CD4-positive, alpha-beta T cell (primary cell): ENCODE data around the gene STX11. TPM values are rescaled to one million over a fixed set of nuclear protein-coding genes. Genes with fewer than 3 reads are reported as not detected.

Experiments used
- ATAC-seq: fragments of 200-7000 bp; cut with Tn5 transposase; one replicate; pipeline ENCODE4 v1.10.0; 2022; ENCODE audit warnings: mild to moderate bottlenecking; ENCODE audit not compliant: poor library complexity
- CTCF ChIA-PET: fragments of 350-600 bp; sonication (Branson Sonifier 250); formaldehyde crosslinking; loops from one replicate; lab custom pipeline; 2021; ENCODE audit warnings: antibody characterized with exemption, inconsistent platforms; lab: Charles Lee
- POLR2A ChIA-PET: fragments of 350-600 bp; sonication (Branson Sonifier 250); formaldehyde crosslinking; loops from one replicate; lab custom pipeline; 2021; ENCODE audit warnings: antibody characterized with exemption, inconsistent platforms; lab: Charles Lee
- DNase-seq, 14 experiments: peaks; one replicate each; pipeline ENCODE4 v3.0.0-alpha.2; 2013 to 2020; ENCODE audit warnings: mixed read lengths in 2 of 14
- H3K27ac ChIP-seq, 2 donors: one replicate each; pipeline versions ENCODE4 v1.5.1 to v1.7.0; 2013; ENCODE audit warnings: low read length in 2 of 2, low read depth in 1 of 2, mild to moderate bottlenecking in 1 of 2
- H3K27me3 ChIP-seq, 2 experiments: 1 replicate in 1 of 2; 2 replicates in 1 of 2; pipeline versions ENCODE4 v1.6.1 to v1.7.0; 2013; ENCODE audit warnings: low read length in 2 of 2, control low read depth in 1 of 2, mild to moderate bottlenecking in 1 of 2, moderate library complexity in 1 of 2; ENCODE audit not compliant: insufficient read depth in 2 of 2, control insufficient read depth in 1 of 2
- H3K36me3 ChIP-seq: one replicate; pipeline ENCODE4 v1.6.1; 2013; ENCODE audit warnings: low read length, control low read depth; ENCODE audit not compliant: insufficient read depth
- H3K4me1 ChIP-seq: one replicate; pipeline ENCODE4 v1.6.1; 2013; ENCODE audit warnings: low read length, control low read depth; ENCODE audit not compliant: insufficient read depth
- H3K4me3 ChIP-seq: one replicate; pipeline ENCODE4 v1.5.1; 2013; ENCODE audit warnings: mild to moderate bottlenecking, low read length, moderate library complexity
- H3K9me3 ChIP-seq, 2 experiments: 1 replicate in 1 of 2; 2 replicates in 1 of 2; pipeline versions ENCODE4 v1.6.1 to v1.7.0; 2013; ENCODE audit warnings: low read length in 2 of 2, mild to moderate bottlenecking in 2 of 2, control low read depth in 1 of 2, moderate library complexity in 1 of 2; ENCODE audit not compliant: control insufficient read depth in 1 of 2, insufficient read depth in 1 of 2
- H3K27ac Mint-ChIP-seq: one replicate; pipeline ENCODE4 v1.8.0; 2020; ENCODE audit warnings: mixed read lengths
- H3K27me3 Mint-ChIP-seq: one replicate; pipeline ENCODE4 v1.8.0; 2021; ENCODE audit warnings: mixed read lengths
- H3K36me3 Mint-ChIP-seq: one replicate; pipeline ENCODE4 v1.8.0; 2021; ENCODE audit warnings: low read depth, mixed read lengths
- H3K4me1 Mint-ChIP-seq: one replicate; pipeline ENCODE4 v1.8.0; 2021; ENCODE audit warnings: low read depth, mixed read lengths
- H3K4me3 Mint-ChIP-seq: one replicate; pipeline ENCODE4 v1.8.0; 2020; ENCODE audit warnings: mild to moderate bottlenecking, mixed read lengths
- H3K9me3 Mint-ChIP-seq: one replicate; pipeline ENCODE4 v1.8.0; 2020; ENCODE audit warnings: mixed read lengths
- CTCF ChIP-seq: fragments of 200-600 bp; IDR thresholded peaks from one replicate; pipeline ENCODE4 v1.8.0; 2022; ENCODE audit warnings: antibody characterized with exemption, mild to moderate bottlenecking
- intact Hi-C, 2 experiments: fragments of 100-400 bp; cut with DNase I in 1 of 2; cut with micrococcal nuclease in 1 of 2; formaldehyde crosslinking; loops; one replicate each; pipeline versions ENCODE4 v1.15.1 to v1.9.0; 2023 to 2025; cut with DNase I, micrococcal nuclease
- total RNA-seq, 174 experiments: library from RNA in 2 of 174; stranded (reverse) in 2 of 174; gene quantifications; one replicate each; pipeline ENCODE4 v1.2.3 and lab custom pipeline; 2021 to 2026

STX11 gene
- total RNA-seq, 2 experiments from 2014 or later, result 16.1 to 16.8 TPM

GRCh38 chr6:144113366-144113765, 37.0 kb upstream of the STX11 start:
- Mint-ChIP-seq H3K9me3 (no peaks in the 10 kb centered on the region), H3K27ac (no peak overlapping the region), H3K4me1 (no peaks in the 10 kb centered on the region), H3K36me3 (no peaks in the 10 kb centered on the region), H3K27me3 (no peaks in the 10 kb centered on the region), H3K4me3 (no peak overlapping the region)
- Histone ChIP-seq H3K4me1 (no peaks in the 10 kb centered on the region), H3K36me3 (no peaks in the 10 kb centered on the region), H3K27me3 (no peaks in the 10 kb centered on the region), H3K9me3 (no peaks in the 10 kb centered on the region), H3K4me3 (no peak overlapping the region), H3K27ac (no peak overlapping the region)
- ATAC-seq (no peak), DNase-seq (no peak)
- no peak for TF ChIP-seq CTCF
- intact Hi-C loops, result no loop called here
- ChIA-PET POLR2A (no interaction called here), CTCF (no interaction called here)

- Histone ChIP-seq H3K9me3 (no peaks in the 10 kb centered on the region), H3K27ac (no peak overlapping the region), H3K4me3 (no peak overlapping the region), H3K36me3 (no peaks in the 10 kb centered on the region), H3K27me3 (no peaks in the 10 kb centered on the region), H3K4me1 (no peaks in the 10 kb centered on the region)
- ChIA-PET CTCF (no interaction called here), POLR2A (no interaction called here)
- Mint-ChIP-seq H3K4me3 (no peak overlapping the region), H3K27ac (no peak overlapping the region), H3K9me3 (no peaks in the 10 kb centered on the region), H3K36me3 (no peaks in the 10 kb centered on the region), H3K4me1 (no peaks in the 10 kb centered on the region), H3K27me3 (no peaks in the 10 kb centered on the region)
- DNase-seq, result no peak
- no peak for TF ChIP-seq CTCF
- no peak for ATAC-seq
- intact Hi-C loops, result no loop called here
These were observed 35.1 kb upstream of the STX11 start for GRCh38 chr6:144115219-144115618.

- Histone ChIP-seq H3K4me3 (no peak overlapping the region), H3K36me3 (no peaks in the 10 kb centered on the region), H3K9me3 (no peaks in the 10 kb centered on the region), H3K4me1 (no peaks in the 10 kb centered on the region), H3K27me3 (no peaks in the 10 kb centered on the region), H3K27ac (no peak overlapping the region)
- no peak overlapping the region for H3K4me3 Mint-ChIP-seq
- no peak overlapping the region for H3K27ac Mint-ChIP-seq
- DNase-seq (no peak), ATAC-seq (no peak)
- no peaks in the 10 kb centered on the region for H3K36me3 Mint-ChIP-seq
- no peaks in the 10 kb centered on the region for H3K27me3 Mint-ChIP-seq
- ChIA-PET POLR2A (no interaction called here), CTCF (no interaction called here)
- H3K4me1 Mint-ChIP-seq, result no peaks in the 10 kb centered on the region
- no peaks in the 10 kb centered on the region for H3K9me3 Mint-ChIP-seq
- intact Hi-C loops, result no loop called here
- no peak for TF ChIP-seq CTCF
These were observed 30.9 kb upstream of the STX11 start for GRCh38 chr6:144119376-144119775.
